Tibial nerve (tissue), 4 donors: ENCODE results near the gene LRRC8A.

Experiments
- EP300 ChIP-seq, 2 donors: sonication (generic); formaldehyde crosslinking; IDR thresholded peaks; one replicate each; pipeline ENCODE4 v1.6.1; 2017; ENCODE audit warnings: antibody characterized with exemption in 2 of 2, mild to moderate bottlenecking in 1 of 2
- POLR2A ChIP-seq, 2 donors: fragments of 450-650 bp; IDR thresholded peaks; one replicate each; pipeline ENCODE4 v1.6.1; 2017; ENCODE audit warnings: antibody characterized with exemption in 2 of 2, mild to moderate bottlenecking in 2 of 2, moderate library complexity in 2 of 2
- TF ChIP-seq, protein P1 (sequence below), 5 experiments: fragments of 200-600 bp in 3 of 5; fragments of 450-650 bp in 2 of 5; sonication (generic) in 3 of 5; IDR thresholded peaks; one replicate each; pipeline ENCODE4 v1.5.1; 2016 to 2019; ENCODE audit warnings: antibody characterized with exemption in 5 of 5, mild to moderate bottlenecking in 3 of 5, moderate library complexity in 2 of 5

DNA sequence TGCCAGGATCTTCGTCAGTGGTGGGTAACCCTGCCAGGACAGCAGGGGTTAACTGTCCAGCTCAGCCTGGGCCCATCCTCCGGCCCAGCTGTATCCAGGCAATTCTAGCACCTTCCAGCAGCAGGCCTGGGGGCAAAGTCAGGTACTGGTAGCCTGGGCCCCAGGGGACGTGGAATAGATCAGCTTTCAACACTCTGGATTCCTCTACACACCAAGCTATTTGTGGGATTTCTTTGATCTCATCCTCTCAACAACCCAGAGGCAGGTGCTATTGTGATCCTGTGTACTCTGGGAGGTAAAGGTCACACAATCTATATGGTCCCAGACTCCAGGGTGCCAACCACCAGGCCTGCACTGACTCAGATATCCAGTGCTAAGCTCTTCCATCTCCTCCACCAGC lies 43.6 kb upstream of the LRRC8A start:
- TF ChIP-seq POLR2A (IDR thresholded peaks at IDR 0.05) (no peak), EP300 (IDR thresholded peaks at IDR 0.05) (no peak)
- TF ChIP-seq, protein P1, sequence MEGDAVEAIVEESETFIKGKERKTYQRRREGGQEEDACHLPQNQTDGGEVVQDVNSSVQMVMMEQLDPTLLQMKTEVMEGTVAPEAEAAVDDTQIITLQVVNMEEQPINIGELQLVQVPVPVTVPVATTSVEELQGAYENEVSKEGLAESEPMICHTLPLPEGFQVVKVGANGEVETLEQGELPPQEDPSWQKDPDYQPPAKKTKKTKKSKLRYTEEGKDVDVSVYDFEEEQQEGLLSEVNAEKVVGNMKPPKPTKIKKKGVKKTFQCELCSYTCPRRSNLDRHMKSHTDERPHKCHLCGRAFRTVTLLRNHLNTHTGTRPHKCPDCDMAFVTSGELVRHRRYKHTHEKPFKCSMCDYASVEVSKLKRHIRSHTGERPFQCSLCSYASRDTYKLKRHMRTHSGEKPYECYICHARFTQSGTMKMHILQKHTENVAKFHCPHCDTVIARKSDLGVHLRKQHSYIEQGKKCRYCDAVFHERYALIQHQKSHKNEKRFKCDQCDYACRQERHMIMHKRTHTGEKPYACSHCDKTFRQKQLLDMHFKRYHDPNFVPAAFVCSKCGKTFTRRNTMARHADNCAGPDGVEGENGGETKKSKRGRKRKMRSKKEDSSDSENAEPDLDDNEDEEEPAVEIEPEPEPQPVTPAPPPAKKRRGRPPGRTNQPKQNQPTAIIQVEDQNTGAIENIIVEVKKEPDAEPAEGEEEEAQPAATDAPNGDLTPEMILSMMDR (IDR thresholded peaks at IDR 0.05): no peak
